GM18498 (cell line): ENCODE measurements around the gene AQP12A.
"Not testable (repeated sequence)": the region's sequence is repeated elsewhere in the genome, so short reads cannot be mapped to it uniquely, and the experiment has no call there.

ENCODE experiments used
- ATAC-seq: cut with Tn5 transposase; IDR thresholded peaks from one replicate; pipeline ENCODE4 v1.9.1; 2021; ENCODE audit warnings: mild to moderate bottlenecking, moderate library complexity; ENCODE audit not compliant: unreplicated experiment

Gene AQP12A

GRCh38 chr2:240687741-240688552, 3.7 kb upstream of the AQP12A start:
- no peak for ATAC-seq

- ATAC-seq, result no peak
These were observed 3.1 kb upstream of the AQP12A start for GRCh38 chr2:240688553-240688919.

- no peak for ATAC-seq
These were observed 1.7 kb upstream of the AQP12A start for GRCh38 chr2:240689975-240690374.

- ATAC-seq, result not testable (repeated sequence)
These were observed 1.1 kb upstream of the AQP12A start for GRCh38 chr2:240690421-240691074.

- not testable (repeated sequence) for ATAC-seq
These were observed 615 bp upstream of the AQP12A start for GRCh38 chr2:240691075-240691427.

GRCh38 chr2:240692583-240693561, 1.2 kb downstream of the AQP12A start:
- not testable (repeated sequence) for ATAC-seq

- ATAC-seq, result not testable (repeated sequence)
These were observed 2.6 kb downstream of the AQP12A start for GRCh38 chr2:240694304-240694703.

- not testable (repeated sequence) for ATAC-seq
These were observed 3.9 kb downstream of the AQP12A start for GRCh38 chr2:240695593-240695992.

- not testable (repeated sequence) for ATAC-seq
These were observed 4.8 kb downstream of the AQP12A start for GRCh38 chr2:240696469-240696868.

GRCh38 chr2:240698852-240699561, 7.3 kb downstream of the AQP12A start:
- not testable (repeated sequence) for ATAC-seq

- not testable (repeated sequence) for ATAC-seq
These were observed 8.2 kb downstream of the AQP12A start for GRCh38 chr2:240699835-240700234.

- not testable (repeated sequence) for ATAC-seq
These were observed 8.9 kb downstream of the AQP12A start for GRCh38 chr2:240700616-240701015.

GRCh38 chr2:240701091-240701735, 9.5 kb downstream of the AQP12A start:
- ATAC-seq, result no peak

- ATAC-seq, result no peak
These were observed 10.3 kb downstream of the AQP12A start for GRCh38 chr2:240701736-240702639.

GRCh38 chr2:240702640-240703011, 11.0 kb downstream of the AQP12A start:
- no peak for ATAC-seq

- no peak for ATAC-seq
These were observed 12.0 kb downstream of the AQP12A start for GRCh38 chr2:240703417-240704341.

- ATAC-seq, result no peak
These were observed 13.0 kb downstream of the AQP12A start for GRCh38 chr2:240704651-240705050.

- no peak for ATAC-seq
These were observed 13.6 kb downstream of the AQP12A start for GRCh38 chr2:240705204-240705791.
